HK-2 (cell line): ENCODE results near the gene DGKH.

ENCODE experiments used
- DNase-seq: peaks from one replicate; pipeline ENCODE4 v3.0.0-alpha.2; 2018; ENCODE audit not compliant: unreplicated experiment

The DGKH gene

DNA sequence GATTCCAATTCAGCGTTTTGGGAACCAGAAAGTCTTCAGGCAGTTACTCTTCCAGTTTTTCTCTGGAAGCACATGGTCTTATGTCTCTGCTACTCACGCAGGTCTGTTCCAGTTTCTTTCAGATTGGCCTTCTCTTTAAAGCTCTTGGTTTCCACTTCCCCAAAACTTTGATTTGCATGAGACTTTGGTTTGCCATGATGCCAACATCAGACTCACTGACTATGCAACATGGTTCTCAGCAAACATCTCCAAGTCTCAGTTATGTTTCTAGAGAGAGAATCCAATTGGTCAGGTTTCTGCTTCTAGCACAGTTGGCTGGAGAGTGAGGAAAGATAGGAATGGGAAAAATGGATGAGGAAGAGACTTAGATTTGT, 226.6 kb downstream of the DGKH start:
- no peak for DNase-seq

DNA sequence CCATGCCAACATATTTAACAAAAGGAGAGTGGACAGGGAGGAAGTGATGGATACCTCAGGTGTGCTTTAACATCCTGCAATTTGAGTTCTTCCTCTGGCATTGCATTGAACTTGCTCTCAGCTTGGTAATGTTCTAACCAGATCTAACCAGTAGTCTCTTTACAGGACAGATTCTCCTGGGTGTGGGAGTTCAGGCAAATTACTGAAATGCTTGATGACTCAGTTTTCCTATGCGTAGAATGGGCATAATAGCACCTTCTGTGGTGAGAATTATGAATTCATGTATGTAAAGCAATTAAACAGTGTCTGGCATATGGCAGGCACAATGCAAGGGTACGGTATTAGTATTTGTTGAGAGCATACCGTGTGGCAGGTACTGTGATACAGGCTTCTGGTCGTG, 227.1 kb downstream of the DGKH start:
- DNase-seq = no peak

DNA sequence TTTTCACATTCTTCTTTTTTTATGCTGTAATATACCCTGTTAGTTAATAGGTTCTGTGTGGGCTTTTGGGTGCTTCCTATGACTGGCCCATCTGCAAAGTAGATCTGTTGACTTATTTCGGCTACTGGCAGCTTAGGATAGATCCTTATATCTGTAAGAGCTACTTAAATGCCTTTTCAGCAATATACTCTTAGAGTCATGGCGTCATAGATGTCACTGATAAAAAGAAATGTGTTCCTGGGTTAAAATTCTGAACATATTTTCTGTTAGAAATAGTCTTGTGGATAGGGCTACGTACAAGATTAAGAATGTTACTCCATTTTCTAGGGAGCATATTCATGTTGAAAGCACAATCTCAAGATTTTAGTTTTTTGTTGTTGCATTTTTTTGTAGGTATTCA, 228.2 kb downstream of the DGKH start:
- no peak for DNase-seq

DNA sequence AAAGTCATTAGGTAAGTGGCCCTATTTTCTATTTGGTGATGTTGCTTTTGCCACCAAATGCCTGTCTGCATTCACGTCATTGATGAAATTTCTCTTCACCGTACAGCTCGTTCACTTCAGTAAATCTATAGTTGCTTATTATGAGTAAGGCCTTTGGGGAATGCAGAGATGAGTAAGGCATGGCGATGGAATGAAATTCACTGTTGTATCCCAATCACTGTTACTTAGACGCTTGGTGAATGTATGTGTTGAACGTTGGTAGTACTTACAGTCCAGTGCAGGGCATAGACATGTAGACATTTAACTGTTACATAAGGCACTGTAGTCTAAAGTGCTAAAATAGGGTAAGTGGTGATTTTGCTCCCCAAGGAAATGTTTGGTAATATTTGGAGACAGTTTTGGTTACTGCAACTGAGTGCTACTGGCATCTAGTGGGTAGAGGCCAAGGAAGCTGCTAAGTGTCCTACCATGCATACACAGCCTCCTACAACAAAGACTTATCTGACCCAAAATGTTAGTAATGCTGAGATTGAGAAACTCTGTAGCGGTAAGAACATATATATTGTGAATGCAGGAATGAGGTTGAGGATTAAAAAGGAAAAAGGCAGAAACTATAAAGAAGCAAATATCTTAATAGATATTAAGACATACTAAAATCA, 229.3 kb downstream of the DGKH start:
- DNase-seq = no peak

DNA sequence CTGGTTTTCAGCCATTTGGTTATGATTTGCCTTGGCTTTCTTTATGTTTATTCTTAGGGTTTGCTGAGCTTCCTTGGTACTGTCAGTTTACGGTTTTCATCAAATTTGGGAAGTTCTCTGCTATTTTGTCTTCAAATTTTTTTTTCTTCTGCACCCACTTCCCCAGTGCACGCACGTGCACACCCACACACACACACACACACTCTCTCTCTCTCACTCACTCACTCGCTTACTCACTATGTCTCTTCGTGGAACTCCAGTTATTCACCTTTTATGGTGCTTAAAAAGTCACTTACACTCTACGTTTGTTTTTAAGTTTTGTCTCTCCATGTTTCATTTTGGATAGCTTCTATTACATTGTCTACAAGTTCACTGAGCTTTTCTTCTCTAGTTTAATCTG, 230.6 kb downstream of the DGKH start:
- DNase-seq = no peak

DNA sequence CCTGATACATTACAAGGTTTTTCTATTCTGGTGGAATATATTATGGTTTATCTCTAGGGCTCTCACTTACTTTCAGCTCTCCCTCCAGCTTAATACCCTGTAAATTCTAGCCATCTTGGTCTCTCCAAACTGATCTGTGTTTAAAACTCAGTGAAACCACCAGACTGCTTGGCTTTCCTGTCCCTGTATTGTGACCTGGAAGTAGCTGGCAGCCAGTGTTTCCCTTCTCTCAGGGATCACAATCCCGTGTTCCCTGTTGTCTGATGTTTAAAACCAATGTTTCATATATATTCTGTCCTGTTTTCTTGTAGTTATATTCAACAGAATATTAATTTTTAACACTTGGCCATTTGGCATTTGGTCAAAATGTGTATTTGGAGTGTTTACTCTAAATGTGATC, 231.5 kb downstream of the DGKH start:
- no peak for DNase-seq

DNA sequence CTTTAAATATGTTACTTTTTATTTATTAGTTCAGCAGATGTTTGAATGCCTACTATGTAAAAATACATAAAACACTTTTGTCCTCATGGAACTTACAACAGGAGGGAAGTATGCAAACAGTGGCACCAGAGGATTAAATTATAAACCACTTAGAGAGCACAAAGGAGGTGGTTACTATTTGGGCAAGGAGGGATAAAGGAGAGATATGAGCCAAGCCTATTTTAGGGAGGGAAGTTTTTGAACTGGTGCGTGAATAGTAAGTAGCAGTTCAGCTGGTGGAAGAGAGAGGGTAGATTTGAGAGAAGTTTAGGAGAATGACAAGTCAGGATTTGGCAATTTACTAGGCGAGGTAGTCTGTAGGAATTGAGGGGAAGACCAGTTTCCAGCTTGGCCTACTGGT, 232.1 kb downstream of the DGKH start:
- DNase-seq = no peak

DNA sequence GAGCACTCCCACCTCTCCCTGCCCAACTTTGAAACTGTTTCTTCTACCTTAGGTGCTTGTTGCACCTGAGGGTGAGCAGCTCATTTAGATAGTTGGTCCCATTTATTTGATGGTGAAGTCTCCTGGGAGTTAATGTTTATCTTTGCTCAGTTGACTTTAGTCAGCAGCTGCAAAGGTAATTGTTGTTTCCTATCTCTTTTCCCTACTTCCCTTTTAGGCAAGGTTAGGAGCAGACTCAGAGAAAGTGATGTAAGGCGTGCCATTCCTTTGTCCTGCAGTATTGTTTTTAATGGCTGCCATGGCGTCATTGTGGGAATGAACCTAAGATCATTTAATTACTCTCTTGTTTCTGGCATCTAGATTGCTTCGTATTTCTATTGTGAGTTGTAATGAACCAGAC, 235.1 kb downstream of the DGKH start:
- DNase-seq = no peak

DNA sequence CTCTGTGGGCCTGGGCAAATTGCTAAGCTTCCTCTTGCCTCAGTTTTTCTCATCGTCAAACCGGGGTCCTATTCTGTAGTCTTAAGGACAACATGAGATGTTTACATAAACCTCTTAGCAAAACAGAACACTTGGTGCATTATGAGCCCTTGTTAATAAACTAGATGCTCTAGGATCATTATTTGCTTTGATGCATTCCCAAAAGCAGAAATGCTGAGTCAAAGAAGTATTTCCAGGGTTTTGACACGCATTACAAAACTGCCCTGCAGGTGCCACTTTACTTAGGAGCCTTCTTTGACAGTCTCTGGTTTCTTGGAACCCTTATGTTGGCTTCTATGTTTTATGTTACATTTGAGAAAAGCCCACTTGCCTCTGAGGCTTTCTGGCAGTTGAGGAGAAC, 235.6 kb downstream of the DGKH start:
- DNase-seq = no peak
